Measurements from ENCODE around the gene NRN1. TPM values are rescaled to one million over a fixed set of nuclear protein-coding genes. Genes with fewer than 3 reads are reported as not detected.

Gene NRN1
- total and polyA plus RNA-seq, 2 donors (not counting 1 experiment from before 2014, with no cell fraction given), result 0.12 TPM; not detected in 1

GRCh38 chr6:5995949-5996713 lies 10.6 kb downstream of the NRN1 start:
- DNase-seq (ENCODE audit: low read depth in 2 of 2), result peak in 1 of 2 donors; percentile 31
- Histone ChIP-seq H3K4me3 (replicated peaks in 1 of 4; ENCODE audit: control extremely low read depth in 1 of 4, insufficient read depth in 1 of 4, low read depth in 3 of 4, low read length in 4 of 4) (peak overlapping the region; percentile 73 to 92 (median 82)), H3K27ac (ENCODE audit: insufficient read depth, low read length) (no peak overlapping the region), H3K79me2 (ENCODE audit: control insufficient read depth, insufficient read depth, low read length) (no peaks in the 10 kb centered on the region), H2AFZ (ENCODE audit: low read length) (peak overlapping the region; percentile 95), H3K9me3 (ENCODE audit: control insufficient read depth, insufficient read depth, low read depth, low read length) (no peaks in the 10 kb centered on the region), H3K27me3 (ENCODE audit: control insufficient read depth, insufficient read depth, low read length) (peaks cover 60% of the 10 kb centered on the region), H3K9ac (ENCODE audit: insufficient read depth, low read length) (peak overlapping the region; percentile 29), H3K4me1 (ENCODE audit: control insufficient read depth, extremely low read depth, insufficient read depth, low read length) (no peaks in the 10 kb centered on the region), H3K36me3 (ENCODE audit: control insufficient read depth, insufficient read depth, low read length) (no peaks in the 10 kb centered on the region), H3K4me2 (ENCODE audit: extremely low read depth, insufficient read depth, low read length) (peak overlapping the region; percentile 81), H4K20me1 (ENCODE audit: control insufficient read depth, extremely low read depth, insufficient read depth, low read length) (no peaks in the 10 kb centered on the region)
- TF ChIP-seq CTCF (conservative IDR thresholded peaks at IDR 0.05 in 1 of 2, IDR thresholded peaks at IDR 0.05 in 1 of 2; ENCODE audit: low read depth in 1 of 2, low read length in 2 of 2), result peak; percentile 23 to 43
- peak; percentile 24 for TF ChIP-seq EZH2 (IDR thresholded peaks at IDR 0.05; ENCODE audit: low read length, missing control alignments)

GRCh38 chr6:5995658-5995948 lies 11.1 kb downstream of the NRN1 start:
- H3K4me1 ChIP-seq (ENCODE audit: control insufficient read depth, extremely low read depth, insufficient read depth, low read length), result no peaks in the 10 kb centered on the region
- peak overlapping the region in 1 of 4 experiments; percentile 73 for H3K4me3 ChIP-seq (replicated peaks in 1 of 4; ENCODE audit: control extremely low read depth in 1 of 4, insufficient read depth in 1 of 4, low read depth in 3 of 4, low read length in 4 of 4)
- no peak overlapping the region for H3K9ac ChIP-seq (ENCODE audit: insufficient read depth, low read length)
- H3K79me2 ChIP-seq (ENCODE audit: control insufficient read depth, insufficient read depth, low read length), result no peaks in the 10 kb centered on the region
- H3K27me3 ChIP-seq (ENCODE audit: control insufficient read depth, insufficient read depth, low read length), result peaks cover 57% of the 10 kb centered on the region
- no peaks in the 10 kb centered on the region for H3K9me3 ChIP-seq (ENCODE audit: control insufficient read depth, insufficient read depth, low read depth, low read length)
- H3K27ac ChIP-seq (ENCODE audit: insufficient read depth, low read length), result no peak overlapping the region
- no peak overlapping the region for H2AFZ ChIP-seq (ENCODE audit: low read length)
- no peaks in the 10 kb centered on the region for H3K36me3 ChIP-seq (ENCODE audit: control insufficient read depth, insufficient read depth, low read length)
- no peak for TF ChIP-seq CTCF (conservative IDR thresholded peaks at IDR 0.05 in 1 of 2, IDR thresholded peaks at IDR 0.05 in 1 of 2; ENCODE audit: low read depth in 1 of 2, low read length in 2 of 2)
- TF ChIP-seq EZH2 (IDR thresholded peaks at IDR 0.05; ENCODE audit: low read length, missing control alignments), result peak; percentile 63
- no peaks in the 10 kb centered on the region for H4K20me1 ChIP-seq (ENCODE audit: control insufficient read depth, extremely low read depth, insufficient read depth, low read length)
- DNase-seq (ENCODE audit: low read depth in 2 of 2), result no peak
- peak overlapping the region; percentile 81 for H3K4me2 ChIP-seq (ENCODE audit: extremely low read depth, insufficient read depth, low read length)

GRCh38 chr6:5994999-5995657 lies 11.6 kb downstream of the NRN1 start:
- Histone ChIP-seq H3K27me3 (ENCODE audit: control insufficient read depth, insufficient read depth, low read length) (peaks cover 53% of the 10 kb centered on the region), H3K27ac (ENCODE audit: insufficient read depth, low read length) (no peak overlapping the region), H3K4me2 (ENCODE audit: extremely low read depth, insufficient read depth, low read length) (no peak overlapping the region), H4K20me1 (ENCODE audit: control insufficient read depth, extremely low read depth, insufficient read depth, low read length) (no peaks in the 10 kb centered on the region), H2AFZ (ENCODE audit: low read length) (no peak overlapping the region), H3K4me1 (ENCODE audit: control insufficient read depth, extremely low read depth, insufficient read depth, low read length) (no peaks in the 10 kb centered on the region), H3K36me3 (ENCODE audit: control insufficient read depth, insufficient read depth, low read length) (no peaks in the 10 kb centered on the region), H3K79me2 (ENCODE audit: control insufficient read depth, insufficient read depth, low read length) (no peaks in the 10 kb centered on the region), H3K9me3 (ENCODE audit: control insufficient read depth, insufficient read depth, low read depth, low read length) (no peaks in the 10 kb centered on the region), H3K9ac (ENCODE audit: insufficient read depth, low read length) (no peak overlapping the region), H3K4me3 (replicated peaks in 1 of 4; ENCODE audit: control extremely low read depth in 1 of 4, insufficient read depth in 1 of 4, low read depth in 3 of 4, low read length in 4 of 4) (no peak overlapping the region)
- no peak for TF ChIP-seq CTCF (conservative IDR thresholded peaks at IDR 0.05 in 1 of 2, IDR thresholded peaks at IDR 0.05 in 1 of 2; ENCODE audit: low read depth in 1 of 2, low read length in 2 of 2)
- TF ChIP-seq EZH2 (IDR thresholded peaks at IDR 0.05; ENCODE audit: low read length, missing control alignments), result no peak
- no peak for DNase-seq (ENCODE audit: low read depth in 2 of 2)
